GM21526 (cell line): Measurements from ENCODE around the gene ETNPPL.

Source experiments
- ATAC-seq: cut with Tn5 transposase; IDR thresholded peaks from one replicate; pipeline ENCODE4 v1.9.1; 2021; ENCODE audit warnings: moderate library complexity; ENCODE audit not compliant: unreplicated experiment, low FRiP score

Gene ETNPPL

GRCh38 chr4:108702960-108703359 lies 59.9 kb downstream of the ETNPPL start:
- no peak for ATAC-seq

GRCh38 chr4:108700081-108700757 lies 62.6 kb downstream of the ETNPPL start:
- ATAC-seq: no peak

- no peak for ATAC-seq
Measured at GRCh38 chr4:108696160-108696559, 66.7 kb downstream of the ETNPPL start.

GRCh38 chr4:108695062-108695461 lies 67.8 kb downstream of the ETNPPL start:
- no peak for ATAC-seq

DNA sequence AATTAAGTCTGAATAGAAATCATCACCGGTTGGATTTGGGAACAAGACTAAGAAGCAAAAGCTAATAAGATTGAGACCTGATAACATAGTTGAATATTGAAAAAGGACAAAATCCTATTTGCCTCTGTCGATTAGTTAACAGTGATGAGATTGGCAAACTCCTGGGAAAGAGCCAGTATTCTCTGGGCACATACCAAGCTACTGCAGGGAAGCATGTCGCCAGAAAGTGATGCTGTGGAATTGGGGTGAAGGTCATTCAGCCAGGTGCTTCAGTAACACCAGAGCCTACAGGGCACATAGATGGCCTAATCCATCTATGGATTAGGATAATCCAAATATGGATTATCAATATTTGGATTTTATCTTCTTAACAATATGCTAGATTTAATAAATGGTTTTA lies 68.4 kb downstream of the ETNPPL start:
- no peak for ATAC-seq

- ATAC-seq: no peak
Measured at GRCh38 chr4:108693819-108694218, 69.0 kb downstream of the ETNPPL start.

DNA sequence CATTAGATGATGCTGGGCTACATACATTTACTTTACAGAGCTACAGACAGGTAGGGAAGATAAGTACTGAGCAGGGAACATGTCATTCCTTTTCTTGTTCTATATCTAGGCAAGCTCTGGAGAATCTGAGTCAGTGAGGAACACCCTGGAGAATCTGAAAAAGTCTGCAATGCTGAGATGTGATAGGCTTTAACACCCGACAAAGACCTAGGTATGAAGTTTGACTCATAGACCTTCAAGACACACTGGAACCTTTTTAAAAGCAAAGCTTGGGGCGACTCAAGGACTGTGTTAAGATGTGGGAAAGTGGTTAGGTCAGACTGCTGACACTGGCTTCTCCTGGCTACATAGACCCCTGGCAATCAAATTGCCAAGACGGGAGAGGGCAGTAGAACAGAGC lies 69.6 kb downstream of the ETNPPL start:
- no peak for ATAC-seq
